ENCODE results near the gene NMNAT3.

NMNAT3 gene

DNA sequence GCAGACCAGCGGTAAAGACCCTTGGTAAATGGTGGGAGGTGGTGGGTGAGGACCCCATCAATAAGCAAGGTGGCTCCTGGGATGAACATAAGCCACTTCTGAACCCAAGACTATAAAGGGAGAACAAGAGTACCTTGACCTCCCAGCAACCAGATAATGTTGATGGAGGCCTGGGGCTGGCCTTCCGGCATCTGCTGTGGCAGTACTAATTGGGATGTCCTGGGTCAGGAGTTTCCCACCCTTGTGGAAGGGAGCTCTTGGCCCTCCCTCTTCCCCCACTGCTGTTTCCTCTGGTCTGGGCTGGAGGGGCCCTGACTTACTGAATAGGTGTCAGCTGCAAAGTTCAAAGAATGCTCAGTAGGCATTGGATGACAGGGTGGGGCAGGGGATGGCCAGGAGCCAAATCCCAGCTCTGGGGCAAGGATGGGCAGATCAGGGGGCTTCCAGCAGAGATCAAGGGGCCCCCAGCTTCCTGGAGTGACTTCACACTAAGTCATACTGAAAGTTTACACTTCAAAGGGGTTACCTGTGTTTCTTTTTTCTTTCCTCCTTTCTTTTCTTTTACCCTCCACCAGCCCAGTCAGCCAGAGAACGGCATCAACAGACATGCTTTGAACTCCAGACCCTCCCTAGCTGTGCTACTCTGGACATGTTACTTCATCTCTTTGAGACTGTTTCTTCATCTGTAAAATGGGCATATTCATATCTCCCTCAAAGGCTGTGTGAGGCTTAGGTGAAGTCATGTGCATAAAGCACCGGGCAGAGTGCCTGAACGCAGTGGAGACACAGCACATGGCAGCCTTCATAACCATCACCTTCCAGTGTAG lies 139.8 kb downstream of the NMNAT3 start:
- no peak for DNase-seq

DNA sequence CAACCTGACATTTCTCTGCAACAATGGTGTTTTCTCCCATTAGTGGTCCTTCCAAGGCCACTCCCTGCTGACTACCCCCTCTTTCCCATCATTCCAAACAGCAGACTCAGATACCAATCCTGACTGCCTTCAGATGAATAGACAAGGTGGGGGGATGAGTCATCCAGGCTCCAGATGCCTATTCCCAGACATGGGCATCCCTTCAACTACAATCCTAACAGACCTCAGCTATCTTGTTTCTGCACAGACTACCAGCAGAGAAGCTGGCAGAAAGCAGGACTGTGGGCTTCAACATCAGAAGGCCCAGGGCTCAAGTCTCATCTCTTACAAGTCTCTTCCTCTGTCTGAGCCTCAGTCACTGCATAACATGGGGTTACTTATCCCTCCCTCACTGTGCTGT lies 140.4 kb downstream of the NMNAT3 start:
- no peak for DNase-seq

DNA sequence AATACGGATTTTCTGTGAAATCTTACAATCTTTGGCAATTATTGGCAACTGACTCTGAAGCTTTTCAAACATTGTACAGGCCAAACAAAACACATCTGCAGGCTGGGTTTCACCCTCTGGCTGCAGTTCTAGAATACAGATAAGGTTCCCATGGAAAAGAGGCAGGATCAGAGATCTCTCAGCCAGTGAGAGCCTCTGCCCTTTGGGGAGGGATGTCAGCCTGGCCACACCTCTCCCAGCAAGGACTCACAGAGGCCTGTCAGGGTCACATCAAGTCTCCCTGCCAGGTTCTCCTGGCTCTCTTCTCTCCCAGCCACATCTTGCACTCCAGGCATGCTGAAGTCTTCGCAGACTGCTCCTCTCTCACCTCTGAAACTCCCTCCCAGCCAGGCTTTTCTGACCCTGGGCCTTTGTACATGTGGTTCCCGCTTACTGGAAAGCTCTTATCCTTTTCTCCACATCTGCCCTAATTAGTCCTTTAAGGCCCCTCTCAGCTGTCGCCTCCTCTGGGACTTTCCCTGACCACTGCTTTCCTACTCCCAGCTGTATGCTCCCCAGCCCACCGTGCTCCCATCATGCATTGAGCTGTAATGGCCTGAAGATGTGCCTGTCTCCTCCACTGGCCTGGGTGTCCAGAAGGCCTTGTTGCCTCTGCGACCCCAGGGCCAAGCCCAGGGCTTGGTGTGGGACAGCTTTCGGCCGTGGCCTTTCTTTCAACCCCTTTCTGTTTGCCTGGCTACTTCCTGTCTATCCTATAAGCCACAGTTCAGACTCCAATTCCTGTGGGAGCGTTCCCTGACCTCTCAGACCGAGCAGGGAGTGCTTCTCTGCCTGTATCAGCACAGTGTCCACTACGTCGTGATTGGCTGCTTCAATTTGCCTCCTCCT lies 142.5 kb downstream of the NMNAT3 start:
- no peak for DNase-seq

GRCh38 chr3:139534455-139534812 lies 143.3 kb downstream of the NMNAT3 start:
- DNase-seq: peak; percentile 50

GRCh38 chr3:139533781-139534454 lies 143.9 kb downstream of the NMNAT3 start:
- DNase-seq: no peak

DNA sequence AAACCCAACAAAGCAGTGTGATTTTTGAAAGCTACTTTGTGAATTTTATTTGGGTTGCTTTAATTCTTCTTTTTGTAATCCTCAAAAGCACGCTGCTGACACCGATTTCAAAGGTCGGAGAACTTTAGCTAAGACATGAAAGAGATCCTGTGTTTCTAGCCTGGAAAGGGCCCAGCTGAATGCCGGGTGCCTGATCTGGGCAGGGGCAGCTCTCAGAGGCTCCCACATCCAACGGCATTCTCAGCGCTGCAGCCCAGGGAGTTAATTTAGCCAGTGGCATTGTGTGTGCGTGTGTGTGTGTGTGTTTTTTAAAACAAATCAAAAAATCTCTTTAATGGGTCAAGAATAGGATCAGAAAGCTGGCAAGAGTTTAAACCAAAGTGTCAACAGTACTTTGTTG lies 144.8 kb downstream of the NMNAT3 start:
- no peak for DNase-seq

GRCh38 chr3:139530717-139531116 lies 147.1 kb downstream of the NMNAT3 start:
- DNase-seq: no peak

- DNase-seq: no peak
These were observed 148.1 kb downstream of the NMNAT3 start for GRCh38 chr3:139529662-139530061.

DNA sequence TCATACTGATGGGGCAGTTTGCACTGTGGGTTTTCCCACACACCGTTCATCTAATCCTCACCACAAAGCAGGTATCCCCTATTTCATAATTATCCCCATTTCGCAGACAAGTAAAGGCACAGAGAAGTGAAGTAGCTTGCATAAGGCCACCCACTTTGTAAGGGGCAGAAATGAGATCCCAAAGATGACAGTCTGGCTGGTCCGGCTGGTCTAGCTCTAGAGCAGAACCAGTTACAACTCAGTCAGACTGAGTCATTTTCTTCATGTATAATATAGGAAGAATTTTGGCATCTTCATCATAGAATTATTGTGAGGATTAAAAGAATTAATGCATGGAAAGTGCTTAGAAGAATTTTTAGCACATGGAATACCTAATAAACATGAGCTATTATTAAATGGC lies 148.8 kb downstream of the NMNAT3 start:
- DNase-seq: no peak

- DNase-seq: no peak
These were observed 149.5 kb downstream of the NMNAT3 start for GRCh38 chr3:139528281-139528680.

DNA sequence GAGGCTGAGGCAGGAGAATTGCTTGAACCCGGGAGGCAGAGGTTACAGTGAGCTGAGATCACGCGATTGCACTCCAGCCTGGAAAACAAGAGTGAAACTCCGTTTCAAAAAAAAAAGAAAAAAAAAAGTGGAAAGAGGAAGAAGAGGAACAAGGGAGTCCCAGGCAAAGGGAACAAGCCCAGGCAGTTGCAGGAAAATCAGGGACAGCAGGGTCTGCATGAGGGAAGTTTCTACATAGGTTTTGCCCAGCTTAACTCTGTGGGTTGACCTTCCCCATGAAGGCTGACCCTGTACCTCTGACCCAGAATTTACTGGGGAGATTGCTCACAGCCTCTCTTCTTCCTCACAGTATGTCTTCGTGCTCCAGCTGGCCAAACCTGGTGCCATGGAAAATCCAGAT lies 150.5 kb downstream of the NMNAT3 start:
- no peak for DNase-seq

DNA sequence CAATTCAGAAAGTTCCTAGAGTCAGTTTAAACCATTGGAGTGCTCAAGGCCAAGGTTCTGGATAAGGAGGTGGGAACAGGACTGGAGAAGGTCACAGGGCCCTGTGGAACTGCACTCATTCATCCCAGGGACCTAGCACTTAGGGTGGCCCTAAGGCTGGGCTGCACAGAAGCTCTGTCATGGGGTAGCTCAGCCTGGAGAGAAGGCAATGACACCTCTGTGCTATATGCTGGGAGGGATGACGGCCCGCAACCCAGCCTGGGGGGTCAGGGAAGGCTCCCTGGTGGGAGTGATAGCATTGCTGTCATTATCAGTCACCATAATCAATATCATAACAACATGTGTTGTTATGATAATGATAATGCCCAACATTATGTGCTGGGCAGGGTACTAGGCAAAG lies 151.6 kb downstream of the NMNAT3 start:
- no peak for DNase-seq

GRCh38 chr3:139524841-139525636 lies 152.7 kb downstream of the NMNAT3 start:
- no peak for DNase-seq

DNA sequence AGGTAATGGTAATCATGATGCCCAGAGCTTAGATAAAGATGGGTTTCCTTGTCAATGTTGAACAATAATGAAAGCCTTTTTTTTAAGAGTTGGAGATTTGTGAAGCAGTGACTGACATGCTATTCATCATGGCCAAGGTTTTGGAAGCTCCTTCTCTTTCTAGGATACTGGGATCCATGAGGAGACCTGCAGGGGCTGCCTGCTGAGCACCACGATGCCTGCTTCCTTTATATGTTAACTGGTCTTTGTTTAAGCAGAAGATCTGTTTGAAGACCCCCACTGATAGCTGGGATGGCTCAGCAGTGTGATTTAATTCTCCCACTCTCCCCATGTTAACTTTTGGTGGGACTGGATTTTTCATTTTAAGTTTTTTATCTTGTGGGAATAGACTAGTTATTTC lies 154.1 kb downstream of the NMNAT3 start:
- DNase-seq: no peak

- DNase-seq: no peak
These were observed 154.6 kb downstream of the NMNAT3 start for GRCh38 chr3:139523166-139523565.

GRCh38 chr3:139522421-139522820 lies 155.4 kb downstream of the NMNAT3 start:
- no peak for DNase-seq

GRCh38 chr3:139521816-139522215 lies 156.0 kb downstream of the NMNAT3 start:
- DNase-seq: no peak

GRCh38 chr3:139521144-139521543 lies 156.6 kb downstream of the NMNAT3 start:
- DNase-seq: no peak

DNA sequence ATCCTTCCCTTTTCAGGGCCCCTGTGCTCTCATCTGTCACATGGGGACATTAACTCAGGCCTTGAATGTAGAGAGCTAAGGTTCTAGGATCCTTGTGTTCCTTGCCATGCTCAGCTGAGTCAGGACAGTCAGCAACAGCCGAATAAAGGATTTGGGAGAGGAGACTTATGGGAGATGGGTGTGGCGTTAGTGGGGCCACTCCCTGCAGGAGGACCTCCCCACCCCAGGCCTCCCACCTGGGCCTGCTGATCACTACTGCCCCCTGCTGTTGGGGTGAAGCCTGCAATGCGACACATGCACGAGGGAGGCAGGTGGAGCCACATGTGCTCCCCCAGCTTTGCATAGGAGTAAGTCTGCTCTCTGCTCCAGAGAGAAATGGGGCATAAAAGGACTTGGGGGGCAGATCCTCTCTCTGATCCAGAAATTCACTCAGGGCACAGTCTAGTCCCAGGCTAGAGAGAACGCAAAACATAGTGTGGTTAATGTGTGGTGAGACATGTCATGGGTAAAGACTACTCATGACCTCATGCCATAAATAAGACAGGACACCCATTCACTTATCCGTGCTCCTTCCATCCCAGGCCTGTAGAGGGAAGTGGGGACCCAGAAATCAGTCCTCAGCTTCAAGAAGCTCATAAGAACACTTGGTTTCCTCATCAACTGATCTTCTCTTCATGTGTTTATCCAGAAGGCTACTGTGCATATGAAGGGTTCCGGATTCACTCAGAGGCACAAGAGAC lies 157.6 kb downstream of the NMNAT3 start:
- no peak for DNase-seq

- no peak for DNase-seq
These were observed 158.6 kb downstream of the NMNAT3 start for GRCh38 chr3:139518926-139519842.

- DNase-seq: no peak
These were observed 159.5 kb downstream of the NMNAT3 start for GRCh38 chr3:139518306-139518705.

Measured in NCI-H2029 (cell line).